ENCODE results near the gene MYH10.
"Not testable (repeated sequence)": the region's sequence is repeated elsewhere in the genome, so short reads cannot be mapped to it uniquely, and the experiment has no call there.

The MYH10 gene

DNA sequence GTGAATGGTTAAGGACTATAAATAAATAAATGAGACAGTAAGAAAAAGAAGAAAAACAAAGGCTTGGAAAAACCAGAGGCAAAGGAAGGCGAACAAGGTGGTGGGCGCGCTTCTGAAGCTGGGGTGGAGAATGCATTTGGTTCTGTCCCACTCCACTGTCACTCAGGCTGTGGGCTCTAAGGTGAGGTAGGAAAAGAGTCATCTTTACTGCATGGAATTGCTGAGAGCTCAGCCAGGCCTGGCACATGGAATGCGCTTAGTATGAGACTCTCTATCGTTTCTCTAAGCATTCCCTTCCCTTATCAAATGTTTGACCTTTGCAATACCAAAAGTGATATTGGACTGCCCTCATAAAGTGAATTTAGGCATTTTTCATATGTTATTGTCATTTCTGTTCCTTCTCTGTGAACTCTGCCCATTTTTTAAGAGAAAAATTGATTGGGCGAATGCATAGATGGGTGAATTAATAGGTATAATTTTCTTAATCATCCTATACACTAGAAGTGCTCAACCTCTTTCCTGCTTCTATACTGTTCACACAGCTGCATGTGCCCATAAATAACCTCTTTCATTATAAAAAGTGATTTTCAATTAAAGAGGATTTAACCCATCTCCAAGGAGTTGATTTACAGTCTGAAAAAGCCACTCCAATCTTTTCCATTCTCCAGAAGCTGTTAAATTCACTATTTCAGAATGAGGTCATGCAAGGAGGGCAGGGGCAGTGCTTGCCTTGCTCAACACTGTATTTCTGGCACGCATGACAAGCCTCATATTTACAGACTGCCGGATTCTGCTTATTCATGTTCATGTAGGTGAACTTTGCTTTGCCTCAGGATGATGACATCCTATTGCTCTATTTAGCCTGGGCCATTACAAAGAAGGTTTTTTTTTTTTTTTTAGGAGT, 87.7 kb downstream of the MYH10 start:
- DNase-seq: no peak

DNA sequence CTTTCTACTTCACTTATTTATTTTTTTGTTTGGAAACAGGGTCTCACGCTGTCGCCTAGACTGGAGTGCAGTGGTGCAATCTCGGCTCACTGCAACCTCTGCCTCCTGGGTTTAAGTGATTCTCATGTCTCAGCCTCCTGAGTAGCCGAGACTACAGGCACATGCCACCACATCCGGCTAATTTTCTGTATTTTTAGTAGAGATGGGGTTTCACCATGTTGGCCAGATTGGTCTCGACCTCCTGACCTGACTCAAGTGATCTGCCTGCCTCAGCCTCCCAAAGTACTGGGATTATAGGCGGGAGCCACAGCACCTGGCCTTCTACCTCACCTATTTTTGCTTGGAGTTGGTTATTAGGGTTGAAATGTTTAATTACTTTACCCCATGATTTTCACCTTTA, 90.5 kb downstream of the MYH10 start:
- not testable (repeated sequence) for DNase-seq

DNA sequence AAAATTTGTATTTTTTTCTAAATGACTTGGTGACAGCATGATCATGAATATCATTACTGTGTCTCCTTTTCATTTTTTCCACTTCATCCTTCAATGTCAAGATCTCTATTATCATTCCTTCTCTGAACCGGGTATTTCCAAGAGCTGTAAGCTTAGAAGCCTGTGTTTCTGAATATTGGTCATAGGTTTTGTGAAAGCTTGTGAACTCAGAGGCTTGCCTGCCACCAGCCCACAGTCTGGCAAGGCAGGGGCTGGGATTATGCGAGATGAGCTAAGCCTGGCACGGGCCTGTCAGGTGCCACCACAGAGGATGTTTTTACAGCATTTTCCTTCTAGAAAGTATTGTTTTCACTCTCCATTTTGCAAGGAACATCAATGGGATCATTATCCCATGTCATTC, 92.8 kb downstream of the MYH10 start:
- no peak for DNase-seq

DNA sequence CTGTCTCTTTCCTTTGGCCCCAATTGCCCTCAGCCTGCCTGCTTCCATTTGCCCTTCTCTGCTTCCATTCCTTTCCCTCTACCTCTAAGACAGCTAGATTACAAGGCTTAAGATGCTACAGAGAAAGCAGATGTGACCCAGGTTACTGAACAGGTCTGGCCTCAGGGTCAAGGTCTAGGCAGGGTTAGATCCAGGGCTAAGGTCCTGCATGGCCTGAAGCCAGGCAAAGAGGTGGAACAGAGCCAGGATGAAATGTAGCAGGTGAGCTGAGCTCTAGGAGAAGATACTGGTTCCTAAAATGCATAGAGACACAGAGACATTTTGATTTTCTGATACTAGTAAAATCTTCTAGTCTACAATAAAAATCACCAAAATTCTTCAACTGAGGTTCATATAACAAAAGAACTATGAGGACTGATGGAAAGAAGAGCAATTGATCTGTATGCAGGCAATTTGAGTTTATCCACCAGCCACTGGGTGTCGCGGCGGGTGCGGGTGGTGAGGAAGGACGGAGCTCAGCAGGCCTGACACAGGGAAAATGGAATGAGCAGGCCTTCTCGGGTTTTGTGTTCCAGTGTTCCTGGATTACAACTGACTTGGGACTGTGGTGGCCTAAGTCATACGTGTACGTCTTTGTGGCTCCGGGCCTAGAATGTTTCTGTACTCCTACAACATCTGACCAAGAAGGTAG, 95.9 kb downstream of the MYH10 start:
- DNase-seq: no peak

DNA sequence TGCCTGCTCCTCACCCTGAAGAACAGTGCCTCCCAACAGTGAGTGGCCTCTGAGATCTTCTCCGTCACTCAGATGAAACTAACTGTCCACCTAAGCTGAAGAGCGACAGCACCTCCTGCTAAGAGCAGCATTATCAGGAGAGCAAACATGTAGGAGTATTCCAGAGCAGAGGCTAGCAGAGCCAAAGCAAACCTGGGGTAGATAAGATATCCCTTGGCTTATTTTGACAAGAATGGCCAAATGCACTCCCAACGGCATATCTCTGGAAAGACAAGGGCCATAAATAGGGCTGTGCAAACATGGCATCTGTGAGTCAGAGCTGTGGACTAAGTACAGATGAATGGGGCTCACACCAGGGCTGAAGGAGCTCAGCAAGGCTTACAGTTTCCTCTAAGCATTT, 98.5 kb downstream of the MYH10 start:
- DNase-seq: no peak

DNA sequence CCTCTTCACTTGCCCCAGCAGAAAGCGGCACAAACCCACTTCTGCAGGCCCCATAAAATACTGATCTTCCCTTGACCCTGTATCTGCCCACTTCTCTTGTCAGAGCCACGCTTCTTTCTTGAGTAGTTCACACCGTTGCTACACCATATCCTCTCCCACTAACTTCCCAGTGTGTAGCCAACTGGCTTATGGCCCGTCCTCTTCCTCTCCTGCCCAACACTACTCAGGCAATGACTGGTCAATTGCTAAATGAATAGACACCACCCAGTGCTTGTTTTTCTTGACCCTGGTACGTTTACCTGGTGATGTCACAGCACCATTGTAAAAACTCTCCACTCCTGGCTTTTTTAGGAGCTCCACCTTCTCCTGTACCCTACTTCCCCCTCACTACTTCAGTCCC, 107.9 kb downstream of the MYH10 start:
- DNase-seq: no peak

DNA sequence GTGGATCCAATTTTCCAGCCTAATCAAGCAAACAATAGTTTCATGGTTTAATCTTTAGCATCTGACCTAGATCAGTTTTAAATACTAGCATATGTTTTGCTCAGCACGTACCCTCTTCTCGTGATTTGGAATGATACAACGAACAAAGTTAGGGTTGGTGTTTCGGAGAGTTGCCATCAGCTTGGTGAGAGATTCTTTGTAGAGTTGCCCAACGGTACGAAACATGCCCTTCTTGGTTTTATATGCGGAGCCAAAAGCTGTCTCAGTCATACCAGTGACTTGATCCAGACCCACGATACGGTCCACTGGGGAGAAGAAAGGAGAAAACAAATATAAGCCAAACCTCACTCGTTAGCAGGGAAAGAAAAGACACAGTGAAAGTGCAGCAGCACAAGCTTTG, 109.5 kb downstream of the MYH10 start:
- no peak for DNase-seq

DNA sequence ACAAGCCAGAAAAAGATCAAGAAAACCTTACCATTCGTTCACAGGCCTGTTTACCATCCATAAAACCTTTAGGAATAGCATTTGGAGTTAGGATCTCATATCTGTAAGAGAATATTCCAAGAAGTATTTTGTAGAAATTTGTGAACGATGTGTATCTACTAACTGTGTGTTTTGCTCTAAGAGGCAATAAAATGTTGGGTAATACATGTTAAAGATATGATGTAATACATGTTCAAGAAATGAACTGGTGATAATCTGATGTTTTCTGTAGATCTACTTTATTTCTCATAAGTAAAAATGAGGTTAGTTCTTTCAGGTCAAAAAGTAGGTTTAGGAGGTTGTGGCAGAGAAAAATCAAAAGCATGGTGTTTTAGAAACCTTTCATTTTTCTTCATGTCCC, 111.7 kb downstream of the MYH10 start:
- DNase-seq: no peak

DNA sequence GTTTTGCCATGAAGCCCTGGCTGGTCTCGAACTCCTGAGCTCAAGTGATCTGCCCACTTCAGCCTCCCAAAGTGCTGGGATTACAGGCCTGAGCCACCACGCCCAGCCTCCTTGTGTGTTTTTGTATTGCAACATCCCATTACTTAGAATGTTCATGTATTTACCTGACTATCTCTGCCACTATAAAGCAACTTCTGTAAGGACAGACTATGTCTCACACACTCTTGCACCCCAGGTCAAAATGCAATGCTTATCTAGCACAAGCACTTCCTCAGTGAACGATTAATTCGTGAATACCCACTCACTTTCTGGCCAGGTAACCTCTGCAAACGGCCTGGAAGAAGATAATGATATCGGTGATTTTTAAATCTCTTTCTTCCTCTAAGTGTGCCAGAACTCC, 112.2 kb downstream of the MYH10 start:
- no peak for DNase-seq

DNA sequence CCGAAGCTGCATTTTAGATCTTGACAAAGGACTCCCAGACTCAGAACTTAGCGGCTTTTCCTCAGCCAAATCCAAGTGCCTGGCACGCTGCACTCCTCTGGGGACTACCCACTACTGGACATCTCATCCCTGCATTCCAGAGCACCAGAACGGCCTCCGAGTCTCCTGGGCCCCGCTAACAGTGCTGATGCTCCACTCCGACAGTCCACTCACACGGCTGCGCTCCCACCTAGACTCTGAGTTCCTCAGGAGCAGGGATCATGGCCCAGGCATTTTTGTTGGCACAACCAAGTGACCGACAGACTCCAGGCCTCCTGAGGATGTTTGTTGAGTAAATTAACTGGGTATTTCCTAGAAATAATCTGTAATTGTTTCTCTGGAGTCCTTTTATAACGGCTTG, 115.7 kb downstream of the MYH10 start:
- DNase-seq: no peak

DNA sequence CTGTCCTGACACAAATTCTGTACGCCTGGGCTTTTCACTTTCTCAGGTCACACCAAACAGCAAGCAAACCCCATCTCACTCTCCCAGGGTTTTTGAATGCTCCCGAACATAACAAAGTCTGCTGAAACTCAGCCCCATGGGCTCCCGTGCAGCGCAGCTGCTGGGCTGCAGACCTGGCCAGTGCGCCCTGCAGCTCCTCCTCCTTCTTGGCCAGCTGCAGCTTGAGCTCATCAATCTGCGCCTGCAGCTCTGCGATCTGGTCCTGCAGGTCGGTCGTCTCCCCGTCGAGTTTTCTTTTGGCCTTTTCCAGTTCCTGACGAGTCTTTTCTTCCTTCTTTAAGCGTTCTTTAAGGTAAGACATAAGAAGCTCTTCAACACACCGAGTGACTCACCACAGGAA, 124.4 kb downstream of the MYH10 start:
- DNase-seq: no peak

DNA sequence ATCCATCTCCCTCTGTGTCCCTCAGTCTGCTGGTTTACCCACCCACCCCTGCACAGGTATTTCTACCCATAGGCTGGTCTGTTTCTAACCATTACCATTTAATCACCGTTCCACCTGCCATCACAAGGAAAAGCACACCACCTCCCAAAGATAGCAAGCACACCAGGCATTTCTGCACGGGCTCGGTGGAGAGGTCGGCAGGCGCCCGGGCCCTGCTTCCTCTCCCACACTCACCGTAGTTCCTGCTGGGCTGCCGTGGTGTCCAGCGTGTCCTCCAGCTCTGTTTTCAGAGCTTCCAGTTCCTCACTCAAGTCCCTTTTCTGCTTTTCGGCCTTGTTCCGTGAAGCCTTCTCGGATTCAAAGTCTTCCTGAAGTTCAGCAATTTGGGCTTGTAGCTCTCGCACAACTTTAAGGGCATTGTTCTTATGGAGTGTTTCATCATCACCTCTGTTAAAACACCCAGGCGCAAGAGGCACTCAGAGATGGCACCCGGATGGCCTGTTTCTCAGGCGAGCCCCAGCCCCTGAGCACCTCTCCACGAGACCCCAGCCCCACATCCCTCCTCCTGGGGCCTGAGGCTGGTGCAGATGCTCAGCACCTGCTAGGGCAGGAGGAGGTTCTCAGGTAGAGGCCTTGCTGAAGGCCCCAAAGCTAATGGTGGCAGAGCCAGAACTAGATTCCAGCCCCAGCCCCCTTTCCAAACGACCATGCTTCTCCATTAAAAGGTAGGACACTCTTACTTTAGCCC, 125.9 kb downstream of the MYH10 start:
- no peak for DNase-seq

DNA sequence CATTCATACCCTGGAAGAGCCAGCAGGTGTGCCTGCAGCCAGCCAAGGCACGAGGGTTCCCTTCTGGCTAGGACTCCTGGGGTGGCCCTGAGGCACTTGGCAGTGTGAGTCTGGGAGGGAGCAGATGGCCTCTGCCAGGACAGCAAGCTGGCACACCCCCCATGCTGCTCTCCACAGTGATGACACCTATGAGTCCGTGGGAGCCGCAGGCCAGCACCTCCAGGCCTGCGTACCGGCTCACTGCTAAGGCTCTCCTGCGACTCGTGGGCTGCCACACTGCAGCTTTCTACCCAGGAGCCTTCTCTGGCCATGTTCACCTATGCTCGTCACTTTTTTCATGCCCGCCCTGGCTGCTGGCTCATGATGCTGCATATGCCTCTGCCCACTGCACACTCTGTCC, 126.7 kb downstream of the MYH10 start:
- no peak for DNase-seq

DNA sequence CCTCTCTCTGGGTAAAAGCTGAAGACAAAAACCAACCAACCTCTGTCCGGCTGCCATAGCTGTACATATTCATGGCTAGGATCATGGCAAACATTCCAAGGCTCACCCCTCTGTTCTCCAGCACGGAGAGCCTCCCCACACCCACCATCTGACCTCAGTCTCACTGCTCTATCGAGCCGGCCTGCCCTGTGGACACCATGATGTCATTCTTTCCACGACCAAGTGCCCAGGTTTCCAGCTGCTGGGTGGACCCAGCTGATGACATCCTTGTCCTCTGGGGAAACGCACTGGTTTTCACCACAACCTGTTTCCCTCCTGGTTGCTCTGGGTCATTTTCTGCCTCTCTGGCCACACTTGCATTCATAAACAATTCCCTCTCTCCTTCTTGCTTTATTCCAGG, 127.2 kb downstream of the MYH10 start:
- DNase-seq: no peak

DNA sequence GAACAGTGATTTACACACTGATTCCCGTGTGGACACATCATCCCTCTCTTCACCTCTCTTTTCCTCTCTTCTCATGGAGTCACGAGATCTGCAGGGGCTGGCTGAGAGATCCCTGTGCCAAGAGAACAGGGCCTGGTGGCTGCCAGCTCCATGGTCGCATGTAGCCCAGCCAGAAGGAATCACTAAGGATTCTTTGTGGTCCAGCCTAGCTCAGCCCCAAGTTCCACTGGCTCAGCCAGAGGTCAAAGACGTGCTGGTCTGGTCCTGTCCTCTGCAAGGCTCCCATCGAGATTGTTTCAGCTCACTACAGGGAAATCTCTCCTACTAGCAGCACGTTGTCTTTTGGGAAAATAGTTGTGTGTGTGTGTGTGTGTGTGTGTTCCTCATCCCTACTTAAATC, 128.4 kb downstream of the MYH10 start:
- DNase-seq: no peak

DNA sequence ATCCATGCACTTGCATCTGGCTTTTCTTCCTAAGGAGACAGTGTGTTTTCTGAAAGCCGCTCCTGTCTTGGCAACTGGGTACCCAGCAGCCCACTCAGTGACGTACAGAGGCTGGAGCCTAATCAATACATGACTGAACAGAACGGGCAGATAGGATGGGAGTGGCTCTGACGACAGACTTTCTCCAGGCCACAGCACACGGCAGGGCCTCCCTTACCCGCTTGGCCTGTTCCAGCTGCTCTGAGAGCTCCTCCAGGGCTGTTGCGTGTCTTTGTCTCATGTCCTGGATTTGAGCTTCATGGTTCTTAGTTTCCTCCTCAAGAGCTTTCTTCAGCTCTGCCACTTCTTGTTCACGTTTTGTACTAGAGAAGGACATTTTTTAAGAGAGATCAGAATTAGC, 129.9 kb downstream of the MYH10 start:
- no peak for DNase-seq

DNA sequence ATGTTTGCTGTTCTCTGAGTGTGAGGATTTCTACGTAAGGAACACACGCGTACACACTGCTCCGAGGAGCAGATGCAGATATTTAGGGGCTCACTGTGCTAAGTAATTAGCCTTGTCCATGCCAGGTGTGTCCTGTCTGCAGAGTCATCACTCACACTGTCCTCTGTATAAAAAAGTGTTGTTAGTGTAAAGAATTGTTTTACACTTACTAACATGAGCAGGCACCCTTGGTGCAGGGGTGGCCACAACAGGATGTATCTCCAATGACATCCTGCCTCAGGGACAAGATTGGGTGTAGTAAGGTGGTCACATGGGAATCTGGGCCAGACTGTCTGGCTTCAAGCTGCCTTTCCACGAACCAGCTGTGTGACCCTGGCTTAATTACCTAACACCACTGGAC, 130.9 kb downstream of the MYH10 start:
- no peak for DNase-seq

DNA sequence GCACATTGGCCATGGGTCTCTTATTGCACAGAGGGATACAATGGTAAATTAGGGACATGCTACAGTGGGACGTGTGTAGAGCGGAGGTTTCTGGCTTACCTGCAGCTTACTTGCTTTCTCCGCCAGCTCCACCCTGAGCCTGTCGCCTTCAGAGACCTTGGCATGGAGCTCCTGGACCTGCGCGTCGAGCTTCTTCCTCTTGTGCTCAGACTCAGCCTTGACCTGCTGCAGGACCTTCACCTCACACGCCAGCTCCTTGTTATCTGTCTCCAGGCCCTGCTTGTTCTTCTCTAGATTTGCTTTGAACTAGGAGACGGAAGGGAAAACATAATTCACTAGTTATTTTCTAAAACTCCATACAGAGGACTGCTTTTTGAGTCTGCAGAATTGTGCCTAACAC, 131.4 kb downstream of the MYH10 start:
- DNase-seq: no peak

DNA sequence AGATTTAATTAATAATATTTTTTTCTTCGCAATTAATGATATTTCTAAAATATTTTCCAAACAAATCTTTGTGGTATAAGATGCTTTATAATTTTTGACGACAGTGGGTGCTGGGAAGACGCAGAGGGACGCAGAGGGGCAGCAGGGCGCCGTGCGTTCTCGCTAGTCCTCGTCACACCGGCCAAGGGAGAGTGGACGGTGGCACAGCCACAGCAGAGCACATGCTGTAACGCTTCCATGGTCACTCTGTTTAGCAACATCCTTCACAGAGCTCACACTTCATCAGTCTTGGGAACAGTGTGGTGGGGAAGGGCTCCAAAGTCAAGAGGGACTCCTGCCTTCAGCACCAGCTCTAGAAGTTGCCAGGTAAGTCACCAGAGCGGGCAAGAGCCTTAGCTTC, 134.4 kb downstream of the MYH10 start:
- no peak for DNase-seq

DNA sequence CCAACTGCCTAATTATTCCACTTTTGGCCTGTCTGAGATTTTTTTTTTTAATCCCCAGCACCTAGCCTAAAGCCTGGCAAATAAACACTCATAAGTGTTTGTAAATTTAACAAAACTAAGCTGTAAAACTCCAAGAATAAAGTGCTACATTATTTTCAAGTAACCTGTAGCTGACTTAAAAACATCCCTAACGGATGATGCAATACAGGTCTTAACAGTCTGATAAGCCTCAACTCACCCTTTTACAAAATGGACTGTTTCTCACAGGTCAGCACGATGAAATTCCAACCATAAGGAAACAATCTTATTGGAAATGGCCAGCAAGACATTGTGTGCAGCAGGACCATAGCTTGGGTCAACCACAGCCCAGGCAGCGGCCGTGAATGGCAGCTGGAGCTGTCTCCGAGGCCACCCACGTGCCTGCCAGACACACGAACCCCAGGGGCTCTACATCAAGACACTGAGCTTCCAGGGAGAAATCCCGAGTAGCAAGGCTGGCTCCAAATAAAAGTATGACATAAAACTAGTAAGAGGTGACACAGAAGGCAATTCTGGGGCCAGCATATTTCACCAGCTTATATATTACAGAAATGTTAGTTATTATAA, 135.9 kb downstream of the MYH10 start:
- no peak for DNase-seq

DNA sequence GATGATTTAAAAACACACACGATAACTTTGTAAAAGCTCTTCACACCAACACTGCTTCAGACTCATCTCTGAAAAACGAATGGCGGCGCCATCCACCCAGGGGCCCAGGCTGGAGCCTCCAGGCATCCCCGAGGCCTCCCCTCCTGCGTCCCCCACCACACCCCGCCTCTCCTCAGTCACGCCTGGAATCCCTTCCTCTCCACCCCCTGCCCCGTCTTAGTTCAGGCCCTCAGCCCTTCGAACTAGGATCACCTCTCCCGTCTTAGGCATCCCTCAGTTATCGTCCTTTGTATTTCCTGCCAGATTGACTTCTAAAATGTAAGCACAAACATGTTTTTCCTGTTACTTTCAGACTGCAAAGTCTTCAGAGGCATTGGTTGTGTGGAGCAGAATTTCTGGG, 136.5 kb downstream of the MYH10 start:
- no peak for DNase-seq

DNA sequence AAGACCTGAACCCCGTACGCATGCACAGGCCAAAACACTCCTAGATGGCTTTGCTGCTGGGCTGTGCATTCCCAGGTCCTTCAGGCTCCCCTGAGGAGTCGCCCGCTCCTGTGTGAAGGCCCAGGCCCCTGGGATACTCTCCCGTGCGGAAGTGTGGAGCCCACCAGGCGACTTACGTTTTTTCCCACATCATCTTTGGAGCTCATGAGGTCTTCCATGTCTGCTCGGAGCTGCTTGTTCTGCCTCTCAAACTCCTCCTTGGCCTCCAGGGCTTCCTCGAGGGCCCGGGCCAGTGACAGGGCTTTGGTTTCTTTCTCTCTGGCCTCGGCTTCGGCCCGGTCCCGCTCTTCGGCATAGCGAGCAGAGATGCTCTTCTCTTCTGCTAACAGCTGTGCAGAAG, 138.4 kb downstream of the MYH10 start:
- DNase-seq: no peak

DNA sequence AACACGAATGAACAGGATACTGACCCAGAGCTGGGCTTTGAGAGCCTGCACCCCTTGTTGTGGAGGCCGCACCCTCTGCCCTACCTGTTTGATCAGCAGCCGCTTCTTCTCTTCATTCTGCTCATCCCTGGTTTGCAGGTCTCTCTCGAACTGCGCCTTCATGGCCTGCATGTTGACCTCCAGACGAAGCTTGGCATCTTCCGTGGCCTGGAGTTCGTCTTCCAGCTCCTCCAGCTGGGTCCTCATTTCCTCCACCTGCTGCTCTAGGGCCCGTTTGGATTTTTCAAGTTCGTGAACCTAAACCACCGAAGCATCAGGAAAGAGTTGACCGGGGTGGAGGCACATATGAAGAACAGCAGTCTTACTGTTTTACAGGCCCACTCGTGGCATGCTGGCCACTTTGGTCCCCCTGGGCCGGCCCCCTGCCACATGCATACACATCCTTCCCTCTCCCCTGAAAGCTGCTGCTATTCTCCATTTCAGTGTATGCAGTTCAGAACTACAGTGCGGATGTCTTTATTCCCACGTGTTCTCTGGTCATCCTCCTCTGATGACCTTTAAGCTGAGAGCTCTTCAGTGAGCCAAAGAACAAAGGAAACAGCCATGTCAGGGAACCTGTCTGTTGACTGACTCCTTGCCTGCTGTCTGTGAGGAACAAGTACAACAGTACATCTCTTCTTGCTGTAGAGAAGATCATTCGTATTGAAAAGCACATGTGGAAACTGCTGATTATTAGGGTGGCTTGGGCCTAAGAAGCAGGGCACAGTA, 140.1 kb downstream of the MYH10 start:
- no peak for DNase-seq

Measured in DMS153 (cell line).